ENCODE data around the gene NAALADL2.

Gene NAALADL2

DNA sequence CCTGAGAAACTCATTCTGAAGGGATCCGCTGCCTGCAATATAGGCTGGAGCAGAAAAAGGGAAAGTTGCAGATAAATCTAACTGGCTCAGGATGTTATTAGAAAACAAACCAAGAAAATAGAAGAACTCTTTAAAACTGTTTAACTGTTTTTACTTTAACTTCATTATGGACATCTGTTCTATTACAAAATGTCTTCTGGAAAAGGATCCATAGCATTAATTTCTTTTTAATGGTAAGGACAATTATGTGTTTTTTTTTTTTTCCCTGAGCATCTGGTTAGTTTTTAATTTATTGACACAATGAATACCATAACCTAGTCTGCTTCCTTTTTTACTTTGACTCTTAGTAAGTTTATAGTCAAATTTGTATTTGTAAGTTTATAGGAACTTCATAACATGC is 239.5 kb downstream of the NAALADL2 start:
- Histone ChIP-seq H3K27me3 (ENCODE audit: insufficient read depth, low read length, poor library complexity) (no peaks in the 10 kb centered on the region), H2AFZ (ENCODE audit: low read depth, low read length) (no peak overlapping the region), H3K9me3 (ENCODE audit: insufficient read depth, low read length, severe bottlenecking) (no peaks in the 10 kb centered on the region), H3K27ac (ENCODE audit: low read length) (no peak overlapping the region), H3K79me2 (ENCODE audit: insufficient read depth, low read length) (no peaks in the 10 kb centered on the region), H3K4me1 (ENCODE audit: insufficient read depth, low read length) (no peaks in the 10 kb centered on the region), H3K9ac (ENCODE audit: low read depth, low read length) (no peak overlapping the region), H3K4me3 (ENCODE audit: low read depth in 1 of 2, low read length in 2 of 2) (no peak overlapping the region), H3K4me2 (ENCODE audit: insufficient read depth, low read length) (no peak overlapping the region), H4K20me1 (ENCODE audit: insufficient read depth, low read length) (no peaks in the 10 kb centered on the region), H3K36me3 (ENCODE audit: insufficient read depth, low read length) (no peaks in the 10 kb centered on the region)
- DNase-seq (no peak), ATAC-seq (ENCODE audit: insufficient read depth, low read depth) (no peak)
- TF ChIP-seq, protein P1, sequence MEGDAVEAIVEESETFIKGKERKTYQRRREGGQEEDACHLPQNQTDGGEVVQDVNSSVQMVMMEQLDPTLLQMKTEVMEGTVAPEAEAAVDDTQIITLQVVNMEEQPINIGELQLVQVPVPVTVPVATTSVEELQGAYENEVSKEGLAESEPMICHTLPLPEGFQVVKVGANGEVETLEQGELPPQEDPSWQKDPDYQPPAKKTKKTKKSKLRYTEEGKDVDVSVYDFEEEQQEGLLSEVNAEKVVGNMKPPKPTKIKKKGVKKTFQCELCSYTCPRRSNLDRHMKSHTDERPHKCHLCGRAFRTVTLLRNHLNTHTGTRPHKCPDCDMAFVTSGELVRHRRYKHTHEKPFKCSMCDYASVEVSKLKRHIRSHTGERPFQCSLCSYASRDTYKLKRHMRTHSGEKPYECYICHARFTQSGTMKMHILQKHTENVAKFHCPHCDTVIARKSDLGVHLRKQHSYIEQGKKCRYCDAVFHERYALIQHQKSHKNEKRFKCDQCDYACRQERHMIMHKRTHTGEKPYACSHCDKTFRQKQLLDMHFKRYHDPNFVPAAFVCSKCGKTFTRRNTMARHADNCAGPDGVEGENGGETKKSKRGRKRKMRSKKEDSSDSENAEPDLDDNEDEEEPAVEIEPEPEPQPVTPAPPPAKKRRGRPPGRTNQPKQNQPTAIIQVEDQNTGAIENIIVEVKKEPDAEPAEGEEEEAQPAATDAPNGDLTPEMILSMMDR (IDR thresholded peaks at IDR 0.05; ENCODE audit: borderline replicate concordance, extremely low read depth, low read length, poor library complexity, severe bottlenecking): no peak
- no peak for TF ChIP-seq EZH2 (IDR thresholded peaks at IDR 0.05; ENCODE audit: borderline replicate concordance, low read depth, low read length, severe bottlenecking)

DNA sequence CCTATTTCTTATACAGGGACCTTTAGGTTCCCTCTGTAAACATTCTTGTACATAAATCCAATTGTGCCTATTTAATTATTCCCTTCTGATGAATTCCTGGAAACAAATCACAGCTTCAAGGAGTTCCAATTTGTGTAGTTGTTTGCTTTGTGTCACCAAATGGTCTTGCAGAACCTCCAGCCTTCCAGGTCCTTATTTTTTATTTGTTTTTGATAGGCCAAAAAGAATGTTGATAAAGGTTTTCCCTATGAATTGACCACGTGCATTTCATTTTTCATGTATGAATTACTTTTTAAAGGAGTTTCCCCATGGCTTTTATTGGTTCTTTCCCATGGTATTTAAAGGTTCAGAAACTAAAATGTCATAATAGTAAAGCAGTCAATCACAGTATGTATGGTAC is 243.0 kb downstream of the NAALADL2 start:
- H4K20me1 ChIP-seq (ENCODE audit: insufficient read depth, low read length): no peaks in the 10 kb centered on the region
- no peaks in the 10 kb centered on the region for H3K4me1 ChIP-seq (ENCODE audit: insufficient read depth, low read length)
- no peak for ATAC-seq (ENCODE audit: insufficient read depth, low read depth)
- no peaks in the 10 kb centered on the region for H3K79me2 ChIP-seq (ENCODE audit: insufficient read depth, low read length)
- H3K9ac ChIP-seq (ENCODE audit: low read depth, low read length): no peak overlapping the region
- H3K4me3 ChIP-seq (ENCODE audit: low read depth in 1 of 2, low read length in 2 of 2): no peak overlapping the region
- TF ChIP-seq, protein P1 (IDR thresholded peaks at IDR 0.05; ENCODE audit: borderline replicate concordance, extremely low read depth, low read length, poor library complexity, severe bottlenecking): no peak
- no peak for TF ChIP-seq EZH2 (IDR thresholded peaks at IDR 0.05; ENCODE audit: borderline replicate concordance, low read depth, low read length, severe bottlenecking)
- H3K9me3 ChIP-seq (ENCODE audit: insufficient read depth, low read length, severe bottlenecking): no peaks in the 10 kb centered on the region
- H3K4me2 ChIP-seq (ENCODE audit: insufficient read depth, low read length): no peak overlapping the region
- DNase-seq: no peak
- H3K27me3 ChIP-seq (ENCODE audit: insufficient read depth, low read length, poor library complexity): no peaks in the 10 kb centered on the region
- no peak overlapping the region for H3K27ac ChIP-seq (ENCODE audit: low read length)
- H3K36me3 ChIP-seq (ENCODE audit: insufficient read depth, low read length): no peaks in the 10 kb centered on the region
- no peak overlapping the region for H2AFZ ChIP-seq (ENCODE audit: low read depth, low read length)

DNA sequence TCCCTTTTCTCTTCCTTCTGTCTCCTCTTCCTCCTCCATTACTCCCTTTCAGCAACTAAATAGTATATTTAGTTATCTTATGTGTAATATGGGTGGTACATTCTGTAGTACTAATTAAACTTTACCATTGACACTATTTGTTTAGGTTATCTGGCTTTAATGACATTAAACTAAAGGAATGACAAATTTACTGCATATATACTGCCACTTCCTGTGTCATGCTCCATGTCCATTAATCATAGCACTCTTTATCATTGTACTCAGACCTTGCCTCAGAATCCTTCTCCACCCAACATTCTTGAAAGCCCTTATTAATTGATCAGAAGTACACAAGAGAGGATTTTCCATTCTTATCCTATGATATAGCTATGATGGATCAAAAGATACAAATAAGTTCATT is 244.2 kb downstream of the NAALADL2 start:
- TF ChIP-seq, protein P1 (IDR thresholded peaks at IDR 0.05; ENCODE audit: borderline replicate concordance, extremely low read depth, low read length, poor library complexity, severe bottlenecking): no peak
- no peak for TF ChIP-seq EZH2 (IDR thresholded peaks at IDR 0.05; ENCODE audit: borderline replicate concordance, low read depth, low read length, severe bottlenecking)
- no peaks in the 10 kb centered on the region for H3K4me1 ChIP-seq (ENCODE audit: insufficient read depth, low read length)
- H3K4me3 ChIP-seq (ENCODE audit: low read depth in 1 of 2, low read length in 2 of 2): no peak overlapping the region
- no peaks in the 10 kb centered on the region for H3K36me3 ChIP-seq (ENCODE audit: insufficient read depth, low read length)
- no peaks in the 10 kb centered on the region for H3K27me3 ChIP-seq (ENCODE audit: insufficient read depth, low read length, poor library complexity)
- ATAC-seq (ENCODE audit: insufficient read depth, low read depth) (no peak), DNase-seq (no peak)
- H4K20me1 ChIP-seq (ENCODE audit: insufficient read depth, low read length): no peaks in the 10 kb centered on the region
- no peaks in the 10 kb centered on the region for H3K79me2 ChIP-seq (ENCODE audit: insufficient read depth, low read length)
- H3K9me3 ChIP-seq (ENCODE audit: insufficient read depth, low read length, severe bottlenecking): no peaks in the 10 kb centered on the region
- no peak overlapping the region for H3K27ac ChIP-seq (ENCODE audit: low read length)
- no peak overlapping the region for H3K9ac ChIP-seq (ENCODE audit: low read depth, low read length)
- no peak overlapping the region for H2AFZ ChIP-seq (ENCODE audit: low read depth, low read length)
- H3K4me2 ChIP-seq (ENCODE audit: insufficient read depth, low read length): no peak overlapping the region

DNA sequence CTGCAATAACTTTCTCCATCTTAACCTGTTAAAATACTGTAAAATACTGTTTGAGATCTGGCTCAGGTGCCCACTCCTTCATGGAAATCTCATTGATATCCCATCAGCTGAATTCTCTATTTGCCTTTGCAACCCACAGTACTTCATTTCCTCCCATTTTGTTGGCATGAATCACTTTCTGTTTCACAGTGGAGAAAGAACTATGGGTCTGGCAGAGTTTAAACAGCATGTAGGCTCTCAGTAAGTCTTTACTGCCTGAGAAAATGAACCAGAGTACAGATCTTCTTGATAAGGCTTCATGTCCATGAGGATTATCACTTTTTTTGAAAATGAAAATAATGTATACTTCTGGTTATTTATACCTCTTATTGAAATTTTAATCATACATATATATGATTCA is 245.9 kb downstream of the NAALADL2 start:
- Histone ChIP-seq H3K36me3 (ENCODE audit: insufficient read depth, low read length) (no peaks in the 10 kb centered on the region), H2AFZ (ENCODE audit: low read depth, low read length) (no peak overlapping the region), H3K9ac (ENCODE audit: low read depth, low read length) (no peak overlapping the region), H3K4me3 (ENCODE audit: low read depth in 1 of 2, low read length in 2 of 2) (no peak overlapping the region), H3K9me3 (ENCODE audit: insufficient read depth, low read length, severe bottlenecking) (no peaks in the 10 kb centered on the region), H3K27me3 (ENCODE audit: insufficient read depth, low read length, poor library complexity) (no peaks in the 10 kb centered on the region), H3K27ac (ENCODE audit: low read length) (no peak overlapping the region), H3K79me2 (ENCODE audit: insufficient read depth, low read length) (no peaks in the 10 kb centered on the region), H3K4me2 (ENCODE audit: insufficient read depth, low read length) (no peak overlapping the region), H3K4me1 (ENCODE audit: insufficient read depth, low read length) (no peaks in the 10 kb centered on the region), H4K20me1 (ENCODE audit: insufficient read depth, low read length) (no peaks in the 10 kb centered on the region)
- no peak for TF ChIP-seq EZH2 (IDR thresholded peaks at IDR 0.05; ENCODE audit: borderline replicate concordance, low read depth, low read length, severe bottlenecking)
- TF ChIP-seq, protein P1 (IDR thresholded peaks at IDR 0.05; ENCODE audit: borderline replicate concordance, extremely low read depth, low read length, poor library complexity, severe bottlenecking): no peak
- ATAC-seq (ENCODE audit: insufficient read depth, low read depth): no peak
- DNase-seq: no peak

Data from DND-41 (cell line).